Esophagus squamous epithelium (tissue), 5 donors: ENCODE measurements around the gene CNPY1. TPM values are rescaled to one million over a fixed set of nuclear protein-coding genes. Genes with fewer than 3 reads are reported as not detected.

ENCODE experiments used
- DNase-seq: peaks from one replicate; lab custom pipeline; 2025; lab: John Stamatoyannopoulos, UW
- H3K27ac ChIP-seq, 4 donors: fragments of 200-600 bp; sonication (generic); one replicate each; pipeline ENCODE4 v1.5.1; 2016 to 2019; ENCODE audit warnings: mild to moderate bottlenecking in 1 of 4
- H3K27me3 ChIP-seq, 4 donors: fragments of 200-600 bp; sonication (generic); 1 replicate in 3 of 4; 2 replicates in 1 of 4; pipeline versions ENCODE4 v1.5.1 to v1.6.0; 2017 to 2021; ENCODE audit warnings: antibody characterized with exemption in 1 of 4
- H3K36me3 ChIP-seq, 3 donors: fragments of 200-600 bp; sonication (generic); one replicate each; pipeline ENCODE4 v1.5.1; 2016 to 2019
- H3K4me1 ChIP-seq, 3 donors: fragments of 200-600 bp; sonication (generic); one replicate each; pipeline ENCODE4 v1.5.1; 2017 to 2019
- H3K4me3 ChIP-seq, 4 donors: fragments of 200-600 bp; sonication (generic); 1 replicate in 3 of 4; 2 replicates in 1 of 4; pipeline ENCODE4 v1.5.1; 2016 to 2019; ENCODE audit warnings: mild to moderate bottlenecking in 2 of 4, moderate library complexity in 1 of 4
- H3K9me3 ChIP-seq, 3 donors: fragments of 200-600 bp; sonication (generic); one replicate each; pipeline ENCODE4 v1.5.1; 2016 to 2019
- CTCF ChIP-seq, 6 experiments: fragments of 450-650 bp in 4 of 6; fragments of 200-600 bp in 2 of 6; sonication (generic) in 2 of 6; IDR thresholded peaks; one replicate each; pipeline ENCODE4 v1.5.1; 2016 to 2019; ENCODE audit warnings: antibody characterized with exemption in 6 of 6, mild to moderate bottlenecking in 4 of 6, moderate library complexity in 4 of 6
- POLR2A ChIP-seq, 4 donors: fragments of 450-650 bp; IDR thresholded peaks; one replicate each; pipeline ENCODE4 v1.6.1; 2017; ENCODE audit warnings: antibody characterized with exemption in 4 of 4, mild to moderate bottlenecking in 4 of 4, moderate library complexity in 3 of 4
- WGBS, 2 donors: methylation state at CpG; one replicate each; pipeline ENCODE4 v1.1.5; 2018; 5-methylcytosine and 5-hydroxymethylcytosine counted together
- intact Hi-C: fragments of 100-400 bp; cut with DNase I; formaldehyde crosslinking; loops from one replicate; pipeline ENCODE4 v1.15.0; 2022
- total RNA-seq, 4 donors: library from RNA; depleted of rRNA; stranded (reverse); fragments of >200 nt; gene quantifications; one replicate each; pipeline ENCODE4 v1.1.0, GENCODE V29; 2016
- donor health status: DM: yes; HTN: yes; CAD: no.

Gene CNPY1
- total RNA-seq, 4 donors from 2014 or later, result not detected

DNA sequence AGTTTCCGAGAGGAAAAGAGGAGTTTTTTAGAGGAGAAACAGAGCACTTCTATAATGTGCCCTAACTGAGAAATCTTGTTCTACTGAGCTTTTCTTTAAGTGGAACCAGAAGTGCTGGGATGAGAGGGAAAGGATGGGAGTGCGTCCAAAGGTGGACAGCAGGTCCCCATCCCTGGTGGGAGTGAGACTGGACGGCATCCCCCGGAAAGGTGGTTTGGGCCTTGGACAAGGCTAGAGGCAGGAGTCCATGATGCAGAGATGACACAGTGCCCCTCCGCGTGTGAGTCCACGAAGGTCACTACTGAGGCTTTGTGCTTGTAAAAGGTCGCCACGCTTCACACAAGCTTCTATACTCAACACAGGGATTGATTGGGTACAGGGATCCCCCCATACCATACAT lies 94.5 kb downstream of the CNPY1 start:
- peaks cover 16 to 65% (median 25%) of the 10 kb centered on the region in 3 donors for H3K4me1 ChIP-seq
- no peak overlapping the region for H3K27ac ChIP-seq
- no peaks in the 10 kb centered on the region for H3K36me3 ChIP-seq
- no peak overlapping the region for H3K4me3 ChIP-seq
- no peak for DNase-seq
- H3K9me3 ChIP-seq, result no peaks in the 10 kb centered on the region
- WGBS, 2 donors, result 19 to 24% methylated on average over 9 of the region's 9 CpGs
- intact Hi-C loops, result no loop called here
- H3K27me3 ChIP-seq, result peaks cover 60 to 100% (median 87%) of the 10 kb centered on the region in 4 donors
- TF ChIP-seq CTCF (IDR thresholded peaks at IDR 0.05) (no peak), POLR2A (IDR thresholded peaks at IDR 0.05) (no peak)

Other genes with a start within 250 kb of the CNPY1 start
- 10 to 100 TPM; 24.7 to 77.6 (median 64.6) TPM for gene INSIG1, start 248.7 kb downstream of the CNPY1 start, total RNA-seq
- under 1 TPM in 1 of 4 donors, not detected in 3; under 0.01 TPM for gene EN2, start 88.4 kb downstream of the CNPY1 start, total RNA-seq
- gene RBM33, start 98.1 kb upstream of the CNPY1 start, total RNA-seq, result 10 to 100 TPM; 20.3 to 45.6 (median 26.9) TPM